H7 (cell line): ENCODE results near the gene CACNA2D2. TPM values are rescaled to one million over a fixed set of nuclear protein-coding genes. Genes with fewer than 3 reads are reported as not detected.

Source experiments
- DNase-seq: peaks from one replicate; pipeline ENCODE4 v3.0.0; 2012
- H3K27me3 ChIP-seq: 2 replicates; pipeline ENCODE4 v1.6.0; 2011; ENCODE audit warnings: mild to moderate bottlenecking, low read length; ENCODE audit not compliant: control insufficient read depth, insufficient read depth
- H3K36me3 ChIP-seq: replicated peaks from 2 replicates; pipeline ENCODE4 v1.5.1; 2011; ENCODE audit warnings: low read length; ENCODE audit not compliant: control insufficient read depth, insufficient read depth
- H3K4me3 ChIP-seq: 2 replicates; pipeline ENCODE4 v1.5.1; 2011; ENCODE audit warnings: low read depth, mild to moderate bottlenecking, control low read depth, low read length, moderate library complexity; ENCODE audit not compliant: insufficient read depth
- total RNA-seq: library from RNA; depleted of rRNA; stranded (reverse); fragments of >200 nt; shearing (Covaris generic); gene quantifications from 2 replicates; pipeline ENCODE4 v1.2.3, GENCODE V29; 2014

Gene CACNA2D2
- total RNA-seq, 1 experiment from 2014 or later, result 5.9 TPM

GRCh38 chr3:50350527-50351322, 152.7 kb downstream of the CACNA2D2 start, which contains the start of the genes CYB561D2 and NPRL2:
TSS of gene CYB561D2 (plus strand) at chr3:50350862. CDS start at chr3:50351434, 572 bp downstream.
TSS of gene NPRL2 (minus strand) at chr3:50350775. CDS start at chr3:50350652, 123 bp downstream.
- peak; percentile 98 for DNase-seq
- H3K4me3 ChIP-seq, result peak within 1 kb of the TSS; percentile 92
- peaks cover 15% of the 10 kb centered on the region for H3K36me3 ChIP-seq
- peaks cover 6% of the 10 kb centered on the region for H3K27me3 ChIP-seq

- DNase-seq, result no peak
- peaks cover 15% of the 10 kb centered on the region for H3K36me3 ChIP-seq
- peaks cover 10% of the 10 kb centered on the region for H3K27me3 ChIP-seq
- H3K4me3 ChIP-seq, result peak overlapping the region; percentile 92
Measured at GRCh38 chr3:50350213-50350526, 153.3 kb downstream of the CACNA2D2 start.

GRCh38 chr3:50347187-50347813, 156.1 kb downstream of the CACNA2D2 start:
- Histone ChIP-seq H3K36me3 (peaks cover 8% of the 10 kb centered on the region), H3K27me3 (peaks cover 24% of the 10 kb centered on the region), H3K4me3 (no peak overlapping the region)
- peak; percentile 88 for DNase-seq

GRCh38 chr3:50345586-50346234, 157.7 kb downstream of the CACNA2D2 start, which contains the start of gene ZMYND10:
TSS of gene ZMYND10 (minus strand) at chr3:50345732. CDS start at chr3:50345579, 153 bp downstream.
- DNase-seq, result peak; percentile 100
- Histone ChIP-seq H3K27me3 (peaks cover 36% of the 10 kb centered on the region), H3K4me3 (peak within 1 kb of the TSS; percentile 47), H3K36me3 (peaks cover 8% of the 10 kb centered on the region)

DNA sequence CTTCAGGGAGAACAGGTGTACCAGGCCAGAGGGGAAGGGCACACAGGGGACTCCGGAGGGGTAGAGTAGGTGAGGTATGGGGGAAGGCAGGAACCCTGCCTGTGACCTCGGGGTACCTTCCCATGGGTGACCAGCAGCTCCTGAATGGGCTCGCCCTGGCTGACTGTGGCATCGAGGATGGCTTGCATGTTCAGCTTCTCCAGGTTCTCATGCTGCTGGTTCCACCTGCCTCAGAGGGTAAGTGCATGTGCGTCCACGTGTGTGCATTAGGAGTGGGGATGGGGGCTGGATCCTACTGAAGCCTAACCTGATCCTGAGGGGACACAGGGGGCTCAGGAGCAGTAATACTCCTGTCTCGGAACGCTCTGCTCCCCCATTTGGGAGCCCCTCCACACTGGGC, 158.4 kb downstream of the CACNA2D2 start:
- no peak for DNase-seq
- Histone ChIP-seq H3K36me3 (peaks cover 8% of the 10 kb centered on the region), H3K27me3 (peaks cover 43% of the 10 kb centered on the region), H3K4me3 (no peak overlapping the region)

GRCh38 chr3:50342813-50343633, 160.4 kb downstream of the CACNA2D2 start:
- no peak overlapping the region for H3K4me3 ChIP-seq
- DNase-seq, result peak; percentile 83
- peaks cover 3% of the 10 kb centered on the region; the same call in 1 of the 2 replicates for H3K36me3 ChIP-seq
- peaks cover 53% of the 10 kb centered on the region for H3K27me3 ChIP-seq

GRCh38 chr3:50341996-50342650, 161.3 kb downstream of the CACNA2D2 start:
- H3K27me3 ChIP-seq, result peaks cover 53% of the 10 kb centered on the region
- no peak overlapping the region for H3K4me3 ChIP-seq
- H3K36me3 ChIP-seq, result no peaks in the 10 kb centered on the region
- no peak for DNase-seq

GRCh38 chr3:50341537-50341936, 161.9 kb downstream of the CACNA2D2 start:
- Histone ChIP-seq H3K4me3 (no peak overlapping the region), H3K27me3 (peaks cover 53% of the 10 kb centered on the region), H3K36me3 (no peaks in the 10 kb centered on the region)
- DNase-seq, result peak; percentile 56

DNA sequence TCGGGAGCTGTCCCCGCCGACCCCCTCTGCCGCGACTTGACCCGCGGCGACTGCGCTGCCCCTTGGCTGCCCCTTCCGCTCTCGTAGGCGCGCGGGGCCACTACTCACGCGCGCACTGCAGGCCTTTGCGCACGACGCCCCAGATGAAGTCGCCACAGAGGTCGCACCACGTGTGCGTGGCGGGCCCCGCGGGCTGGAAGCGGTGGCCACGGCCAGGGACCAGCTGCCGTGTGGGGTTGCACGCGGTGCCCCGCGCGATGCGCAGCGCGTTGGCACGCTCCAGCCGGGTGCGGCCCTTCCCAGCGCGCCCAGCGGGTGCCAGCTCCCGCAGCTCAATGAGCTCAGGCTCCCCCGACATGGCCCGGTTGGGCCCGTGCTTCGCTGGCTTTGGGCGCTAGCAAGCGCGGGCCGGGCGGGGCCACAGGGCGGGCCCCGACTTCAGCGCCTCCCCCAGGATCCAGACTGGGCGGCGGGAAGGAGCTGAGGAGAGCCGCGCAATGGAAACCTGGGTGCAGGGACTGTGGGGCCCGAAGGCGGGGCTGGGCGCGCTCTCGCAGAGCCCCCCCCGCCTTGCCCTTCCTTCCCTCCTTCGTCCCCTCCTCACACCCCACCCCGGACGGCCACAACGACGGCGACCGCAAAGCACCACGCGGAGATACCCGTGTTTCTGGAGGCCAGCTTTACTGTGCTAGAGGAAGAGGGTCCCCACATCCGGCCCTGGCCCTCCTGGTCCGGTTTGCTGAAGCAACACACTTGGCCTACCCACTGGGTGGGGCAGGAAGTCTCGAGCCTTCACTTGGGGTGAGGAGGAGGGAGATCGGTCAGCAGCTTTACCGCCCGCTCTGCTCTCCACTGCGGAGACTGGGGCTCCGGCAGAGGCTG, 162.7 kb downstream of the CACNA2D2 start, which contains the start of gene RASSF1:
TSS of gene RASSF1 (minus strand) at position 389 of the 882 bp plus-strand sequence. CDS start at position 358, 31 bp downstream.
- H3K4me3 ChIP-seq, result peak within 1 kb of the TSS; percentile 58
- H3K36me3 ChIP-seq, result no peaks in the 10 kb centered on the region
- peak; percentile 91 for DNase-seq
- H3K27me3 ChIP-seq, result peaks cover 47% of the 10 kb centered on the region

DNA sequence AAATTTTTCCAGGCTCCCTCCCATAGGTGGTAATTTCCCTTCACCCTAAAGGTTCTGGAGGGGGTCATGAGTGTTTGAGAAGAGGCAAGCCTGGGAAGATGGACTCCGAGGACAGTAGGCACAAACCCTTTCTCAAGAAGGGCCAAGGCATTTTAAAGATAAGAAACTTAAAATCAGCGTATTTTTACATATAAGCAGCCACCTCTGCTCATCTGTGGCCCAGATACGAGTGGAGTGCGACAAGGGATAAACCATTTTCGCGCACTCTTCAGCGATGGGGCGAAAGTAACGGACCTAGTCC, 163.3 kb downstream of the CACNA2D2 start:
- H3K4me3 ChIP-seq, result peak overlapping the region; percentile 58
- no peak for DNase-seq
- H3K27me3 ChIP-seq, result peaks cover 43% of the 10 kb centered on the region
- no peaks in the 10 kb centered on the region for H3K36me3 ChIP-seq

DNA sequence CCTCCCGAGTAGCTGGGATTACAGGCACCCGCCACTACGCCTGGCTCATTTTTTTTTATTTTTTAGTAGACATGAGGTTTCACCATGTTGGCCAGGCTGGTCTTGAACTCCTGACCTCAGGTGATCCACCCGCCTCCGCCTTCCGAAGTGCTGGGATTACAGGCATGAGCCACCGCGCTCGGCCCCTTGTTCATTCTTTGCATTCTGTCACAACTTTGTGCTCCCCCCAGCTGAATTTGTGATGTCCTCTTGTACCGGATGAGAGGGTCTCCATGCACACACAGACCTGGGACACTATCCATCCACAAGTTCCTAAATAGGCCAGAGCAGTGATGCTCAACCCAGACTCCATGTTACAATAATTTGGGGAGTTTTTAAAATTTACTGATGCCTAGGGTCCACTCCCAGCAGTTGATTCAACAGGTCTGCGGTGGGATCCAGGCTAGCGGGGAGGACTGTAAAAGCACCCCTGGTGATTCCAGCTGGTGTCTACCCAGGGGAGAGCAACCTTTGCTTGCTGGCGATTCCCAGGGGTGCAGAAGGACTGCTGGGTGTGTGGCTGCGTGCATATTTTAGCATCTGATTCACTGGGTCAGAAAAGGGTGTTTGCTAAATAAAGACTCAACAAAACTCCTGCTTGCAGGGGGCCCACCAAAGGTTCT, 163.8 kb downstream of the CACNA2D2 start:
- Histone ChIP-seq H3K36me3 (no peaks in the 10 kb centered on the region; the same call in 1 of the 2 replicates), H3K4me3 (no peak overlapping the region), H3K27me3 (peaks cover 39% of the 10 kb centered on the region)
- DNase-seq, result no peak

GRCh38 chr3:50338965-50339364, 164.5 kb downstream of the CACNA2D2 start:
- Histone ChIP-seq H3K27me3 (peaks cover 38% of the 10 kb centered on the region), H3K4me3 (no peak overlapping the region), H3K36me3 (peaks cover 4% of the 10 kb centered on the region)
- no peak for DNase-seq
